Superior temporal gyrus (tissue), 1 donor: ENCODE measurements around the gene NCKAP1.
"Not testable (repeated sequence)": the region's sequence is repeated elsewhere in the genome, so short reads cannot be mapped to it uniquely, and the experiment has no call there.

Experiments
- DNase-seq: peaks from one replicate; pipeline ENCODE4 v3.0.0-alpha.2; 2016; ENCODE audit errors: extremely low spot score

The NCKAP1 gene

GRCh38 chr2:182913064-182913463, 125.2 kb downstream of the NCKAP1 start:
- DNase-seq: no peak

DNA sequence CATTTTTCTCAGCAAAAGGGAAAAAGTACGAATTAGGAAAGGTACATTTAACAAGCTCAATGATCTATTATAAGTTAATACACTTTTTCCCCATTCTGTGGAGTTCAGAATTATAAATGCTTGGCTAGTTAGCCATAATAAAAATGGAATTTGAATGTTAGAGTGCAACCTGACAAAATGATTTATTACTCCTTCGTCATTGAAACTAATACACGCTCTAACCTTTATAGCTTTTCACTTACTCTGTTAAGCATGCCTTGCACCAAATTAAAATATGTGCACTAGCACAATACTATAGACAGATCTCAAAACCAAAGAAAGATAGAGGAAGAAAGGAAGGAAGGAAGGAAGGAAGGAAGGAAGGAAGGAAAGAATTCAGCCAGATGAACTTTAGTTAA, 125.7 kb downstream of the NCKAP1 start:
- no peak for DNase-seq

GRCh38 chr2:182911813-182912517, 126.3 kb downstream of the NCKAP1 start:
- no peak for DNase-seq

- no peak for DNase-seq
Observed at GRCh38 chr2:182910965-182911364, 127.3 kb downstream of the NCKAP1 start.

DNA sequence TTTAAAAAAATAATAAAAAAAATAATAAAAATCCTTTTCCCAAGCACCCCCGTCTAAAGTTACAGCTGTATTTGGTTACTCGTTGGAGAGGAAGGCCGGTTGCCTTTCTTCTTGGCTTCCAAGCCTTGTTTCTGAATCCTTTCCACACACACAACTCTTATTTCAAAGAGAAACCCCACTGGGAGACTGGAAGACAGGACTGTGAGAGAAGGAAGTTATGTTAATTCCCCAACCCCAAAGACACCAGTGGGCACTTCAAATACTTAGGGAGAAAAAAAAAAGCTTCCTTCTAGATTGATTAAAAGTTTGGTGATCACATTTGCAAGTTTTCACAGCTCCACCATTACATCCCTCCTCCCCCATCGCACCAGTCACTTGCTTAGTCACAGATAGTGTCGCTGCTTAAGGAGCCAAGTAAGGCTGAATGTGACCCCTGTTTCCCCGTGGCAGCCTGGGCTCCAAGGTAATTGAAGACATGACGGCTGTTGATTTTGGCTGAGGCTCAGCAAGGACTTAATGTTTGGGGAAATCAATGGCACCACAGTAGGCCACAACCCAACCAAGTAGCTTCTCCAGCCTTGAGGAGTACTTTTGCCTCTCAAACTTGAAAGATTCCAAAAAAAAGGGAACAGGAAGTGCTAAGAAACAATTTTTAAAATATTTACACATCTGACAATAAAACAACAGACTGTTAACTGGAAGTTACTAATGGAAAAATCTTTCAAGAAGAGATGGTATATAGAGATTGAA, 131.0 kb downstream of the NCKAP1 start:
- DNase-seq: no peak

- DNase-seq: no peak
Observed at GRCh38 chr2:182906454-182906853, 131.8 kb downstream of the NCKAP1 start.

DNA sequence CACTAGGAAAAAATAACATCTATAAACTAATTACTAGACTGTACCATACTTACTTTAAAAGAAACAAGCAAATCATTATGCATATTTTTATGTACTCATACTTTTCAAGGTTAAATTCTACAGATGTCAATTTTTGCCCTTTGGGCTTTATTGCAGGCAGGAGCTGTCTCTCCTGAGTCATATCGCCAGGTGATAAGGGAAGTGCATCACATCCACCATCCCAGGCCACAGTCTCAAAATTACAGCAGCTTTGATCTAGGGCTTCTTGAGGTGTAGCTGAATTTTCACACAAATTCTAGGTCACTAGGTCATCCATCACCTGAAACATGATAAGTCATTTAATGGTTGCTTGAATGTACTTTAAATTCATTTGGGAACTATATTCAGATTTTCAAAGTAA, 133.4 kb downstream of the NCKAP1 start:
- no peak for DNase-seq

GRCh38 chr2:182903566-182903965, 134.7 kb downstream of the NCKAP1 start:
- DNase-seq: no peak

DNA sequence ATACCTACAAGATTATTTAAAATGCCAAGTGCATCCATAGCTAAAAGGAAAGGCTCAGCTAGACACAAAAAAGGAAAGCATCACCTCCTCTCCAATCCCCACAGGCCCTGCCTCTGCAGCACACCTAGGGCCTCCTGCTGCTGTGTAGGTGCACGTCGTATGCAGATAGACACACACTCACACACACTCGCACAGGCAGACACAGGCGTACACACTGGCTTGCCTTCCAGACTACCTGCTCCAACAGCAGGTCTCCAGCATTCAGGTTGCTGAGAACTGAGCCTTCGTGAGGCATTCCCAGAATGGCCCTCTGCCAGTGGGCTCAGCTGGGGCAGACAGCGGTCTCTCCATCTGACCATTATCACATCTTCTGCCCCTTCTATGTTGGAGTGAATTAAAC, 136.5 kb downstream of the NCKAP1 start:
- DNase-seq: no peak

DNA sequence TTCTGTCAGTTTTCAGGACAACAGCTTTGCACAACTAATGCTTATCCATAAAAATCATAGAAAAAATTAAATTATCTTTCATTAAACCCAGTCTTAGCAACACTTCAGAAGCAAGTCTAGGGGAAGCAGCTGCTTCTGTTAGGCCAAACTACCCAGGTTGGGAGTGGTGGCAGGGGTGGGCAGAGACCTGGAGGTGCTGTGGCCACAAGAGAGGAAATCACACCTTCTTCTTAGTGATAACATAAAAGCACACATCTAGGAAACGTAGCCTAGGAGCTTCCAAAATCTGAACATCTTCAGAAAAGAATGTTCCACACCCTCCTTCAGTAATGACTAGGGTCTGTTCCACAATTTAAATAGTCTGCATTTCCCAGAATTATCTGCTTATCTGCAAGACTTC, 139.5 kb downstream of the NCKAP1 start:
- no peak for DNase-seq

GRCh38 chr2:182897137-182897536, 141.1 kb downstream of the NCKAP1 start:
- no peak for DNase-seq

DNA sequence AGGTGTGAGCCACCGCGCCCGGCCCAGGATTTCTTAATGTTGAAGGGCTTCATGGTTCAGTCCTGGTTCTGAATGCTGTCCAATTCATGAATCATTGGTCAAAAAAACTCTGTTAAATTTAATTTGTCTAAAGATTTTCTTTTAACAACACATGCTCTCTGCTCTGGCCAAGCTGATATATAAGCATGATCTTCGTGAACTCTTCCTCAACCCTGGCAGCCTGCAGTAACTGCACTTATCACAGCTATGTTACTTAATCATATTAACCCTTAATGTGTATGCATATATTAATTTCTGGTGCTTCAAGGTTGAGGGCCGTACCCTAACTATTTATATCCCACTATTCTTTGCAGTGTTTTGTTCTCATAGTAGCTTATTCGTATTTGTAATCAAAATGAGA, 142.5 kb downstream of the NCKAP1 start:
- no peak for DNase-seq

GRCh38 chr2:182895169-182895568, 143.1 kb downstream of the NCKAP1 start:
- DNase-seq: no peak

DNA sequence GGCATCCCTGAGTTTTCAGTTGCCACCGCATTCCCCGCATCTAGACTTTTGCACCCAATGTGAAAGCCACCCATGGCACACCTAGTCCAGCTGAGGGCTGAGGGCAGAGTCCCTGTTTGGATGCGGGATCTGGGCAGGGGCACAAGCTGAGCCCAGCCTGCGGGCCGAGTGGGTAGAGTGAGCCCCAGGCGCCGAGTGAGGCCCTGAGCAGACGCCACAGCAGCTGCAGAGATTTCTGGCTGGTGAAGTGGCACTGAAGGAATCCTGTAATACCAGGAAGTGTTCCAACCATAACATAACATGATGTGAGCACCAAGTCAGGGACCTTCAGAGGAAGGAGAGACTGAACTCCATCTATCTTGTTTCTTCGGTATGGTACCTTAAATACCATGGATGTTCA, 144.1 kb downstream of the NCKAP1 start:
- no peak for DNase-seq

DNA sequence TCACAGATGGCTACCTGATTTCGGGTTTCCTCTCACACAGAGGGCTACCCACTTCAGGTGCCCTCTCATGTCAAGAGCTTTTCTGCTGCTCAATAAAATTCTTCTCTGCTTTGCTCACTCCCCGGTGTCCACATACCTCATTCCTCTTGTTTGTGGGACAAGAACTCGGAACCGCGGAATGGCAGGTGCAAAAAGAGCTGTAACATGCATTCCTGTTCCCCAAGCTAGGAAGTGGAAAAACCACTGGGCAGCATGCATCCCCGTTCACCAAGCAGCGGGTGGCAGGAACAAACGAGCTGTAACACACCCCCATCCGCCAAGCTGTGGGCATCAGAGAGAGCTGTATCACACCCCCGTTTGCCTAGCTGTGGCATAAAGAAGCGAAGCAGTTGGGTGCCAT, 144.6 kb downstream of the NCKAP1 start:
- DNase-seq: no peak

GRCh38 chr2:182893035-182893434, 145.2 kb downstream of the NCKAP1 start:
- not testable (repeated sequence) for DNase-seq

GRCh38 chr2:182891611-182892010, 146.6 kb downstream of the NCKAP1 start:
- no peak for DNase-seq

DNA sequence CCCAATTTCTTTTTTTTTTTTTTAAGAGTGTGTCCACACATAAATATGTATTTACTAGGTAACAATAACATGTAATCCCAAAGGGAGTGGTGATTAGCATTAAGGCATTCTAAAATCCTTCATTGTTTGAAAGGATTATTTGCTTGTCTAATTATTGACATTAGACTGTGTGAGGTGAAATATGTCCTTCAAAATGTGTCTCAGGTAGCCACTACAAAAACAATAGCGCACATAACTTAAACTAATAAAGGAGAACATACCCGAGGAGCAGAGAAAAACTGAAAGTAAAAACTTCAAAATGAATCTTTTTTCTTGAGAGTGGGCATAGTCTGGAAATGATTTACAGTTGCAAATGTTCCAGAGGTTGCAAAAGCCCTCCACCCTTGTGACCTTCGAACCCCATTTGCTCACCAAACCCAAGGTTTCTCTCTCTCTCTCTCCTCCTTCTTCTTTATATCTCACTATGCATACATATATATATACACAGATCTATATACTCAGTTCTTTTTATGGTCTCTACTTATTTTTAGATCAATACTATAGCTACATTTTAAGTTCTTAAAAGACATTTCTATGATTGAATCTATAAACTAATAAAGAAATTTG, 147.4 kb downstream of the NCKAP1 start:
- no peak for DNase-seq

DNA sequence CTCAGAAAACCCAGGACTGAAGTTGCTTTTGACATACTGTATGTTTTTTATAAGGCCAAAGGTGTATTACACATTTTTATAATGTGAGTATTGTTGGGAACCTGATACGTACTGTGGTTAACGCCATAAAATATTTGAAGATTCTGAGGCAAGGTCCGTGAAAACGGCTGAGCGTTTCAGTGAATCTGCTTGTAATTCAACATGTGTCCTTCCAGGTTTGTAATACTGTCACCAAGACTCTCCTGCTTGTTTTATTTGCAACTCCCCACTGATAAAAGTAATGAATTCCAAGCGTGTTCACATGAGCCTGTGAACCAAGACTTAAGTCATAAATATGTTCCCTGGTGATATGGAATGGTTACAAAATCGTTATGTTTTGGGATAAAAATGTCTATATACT, 148.0 kb downstream of the NCKAP1 start:
- DNase-seq: no peak

DNA sequence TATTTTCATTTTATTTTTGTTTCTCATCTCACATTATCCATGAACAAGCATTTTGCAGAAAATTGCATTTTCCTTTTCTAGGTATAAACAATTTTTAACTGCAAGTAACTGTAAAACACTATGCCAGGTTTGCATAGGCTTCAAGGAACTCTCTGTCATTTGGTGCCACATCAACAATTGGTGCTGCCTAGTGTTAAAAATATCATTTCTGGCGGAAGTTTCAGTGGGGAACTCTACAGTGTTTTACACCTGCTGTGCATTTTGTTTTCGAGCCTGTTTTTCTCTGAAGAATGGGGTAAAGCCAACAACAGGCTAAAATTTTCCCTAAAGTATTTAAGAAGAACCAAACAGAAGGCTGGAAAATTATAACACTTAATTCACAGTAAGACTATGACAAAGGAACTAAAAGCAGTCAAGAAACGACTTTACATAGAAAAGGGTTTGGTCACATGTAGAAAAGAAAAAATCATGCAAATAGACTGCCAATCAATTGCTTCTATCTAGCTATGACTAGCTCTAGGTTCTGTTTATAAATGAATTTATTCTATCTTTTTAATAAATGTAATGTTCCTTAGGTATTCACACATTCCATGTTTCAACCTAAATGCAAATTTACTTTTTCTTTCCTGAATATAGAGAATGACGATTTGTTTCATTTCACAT, 150.4 kb downstream of the NCKAP1 start:
- no peak for DNase-seq

DNA sequence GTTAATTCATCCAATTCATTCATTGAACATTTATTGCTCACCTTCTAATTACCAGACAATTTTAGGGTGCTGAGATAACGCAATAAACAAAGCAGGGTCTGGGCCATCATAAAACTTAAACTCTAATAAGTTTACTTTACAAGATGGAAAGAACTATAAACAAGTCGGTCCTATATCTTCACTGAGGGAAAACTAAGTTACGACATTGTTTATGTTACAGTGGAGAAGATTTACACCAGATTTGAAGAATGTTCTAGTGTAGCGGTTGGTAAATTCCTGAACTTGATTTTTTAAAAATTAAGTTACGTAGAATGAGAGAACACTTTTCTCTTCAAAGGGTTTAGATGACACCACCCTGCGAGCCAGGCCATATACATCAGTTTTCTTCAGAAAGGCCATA, 151.2 kb downstream of the NCKAP1 start:
- no peak for DNase-seq

DNA sequence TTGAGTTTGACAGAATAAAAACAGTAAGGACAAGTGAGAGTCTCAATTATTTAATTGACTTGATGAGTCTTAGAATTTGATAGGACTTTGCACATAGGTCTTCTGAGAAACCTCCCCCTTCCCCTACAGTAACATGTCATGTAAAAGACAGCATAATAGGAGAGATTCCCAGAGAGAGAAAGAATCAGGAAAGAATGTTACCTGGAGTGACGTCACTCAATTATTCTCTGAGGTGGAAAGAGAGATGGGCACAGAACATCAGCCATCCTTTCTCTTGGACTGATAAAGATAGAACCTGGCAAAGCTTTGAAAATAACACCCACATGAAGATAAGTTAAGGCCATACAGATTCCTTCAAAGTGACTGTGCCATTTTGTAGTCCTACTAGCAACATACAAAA, 152.5 kb downstream of the NCKAP1 start:
- DNase-seq: no peak

DNA sequence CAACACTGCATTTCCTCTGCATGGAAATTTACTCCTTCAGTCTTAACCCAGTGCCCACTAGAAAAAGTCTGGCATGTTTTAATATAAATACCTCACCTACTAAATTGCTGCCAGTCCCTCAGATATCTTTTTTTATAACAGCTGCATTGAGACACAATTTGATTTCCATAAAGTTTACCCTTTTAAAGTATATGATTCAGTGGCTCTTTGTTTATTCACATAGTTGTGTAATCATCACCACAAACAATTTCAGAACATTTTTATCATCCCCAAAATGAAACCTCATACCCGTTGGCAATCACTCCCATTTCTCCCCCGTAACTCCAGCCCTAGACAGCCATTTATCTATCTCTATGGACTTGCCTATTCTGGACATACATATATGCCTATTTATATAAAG, 154.8 kb downstream of the NCKAP1 start:
- DNase-seq: no peak
